Transverse colon (tissue), 4 donors: ENCODE measurements around the gene SPIRE2. TPM values are rescaled to one million over a fixed set of nuclear protein-coding genes. Genes with fewer than 3 reads are reported as not detected.

Experiments
- DNase-seq: peaks from one replicate; pipeline ENCODE4 v3.0.0-alpha.2; 2019
- H3K27ac ChIP-seq, 4 donors: fragments of 200-600 bp; sonication (generic); 2 replicates each; pipeline ENCODE4 v1.5.1; 2016 to 2018; ENCODE audit warnings: inconsistent platforms in 4 of 4
- H3K27me3 ChIP-seq: fragments of 200-600 bp; sonication (generic); 2 replicates; pipeline ENCODE4 v1.5.1; 2017; ENCODE audit warnings: inconsistent platforms
- H3K36me3 ChIP-seq, 4 donors: fragments of 200-600 bp; sonication (generic); 2 replicates each; pipeline ENCODE4 v1.5.1; 2017 to 2019; ENCODE audit warnings: inconsistent platforms in 4 of 4
- H3K4me1 ChIP-seq, 4 donors: fragments of 200-600 bp; sonication (generic); 2 replicates each; pipeline ENCODE4 v1.5.1; 2017 to 2020; ENCODE audit warnings: inconsistent platforms in 4 of 4
- H3K4me3 ChIP-seq, 4 donors: fragments of 200-600 bp; sonication (generic); 1 replicate in 1 of 4; 2 replicates in 3 of 4; pipeline versions ENCODE4 v1.5.1 to v1.6.1; 2017 to 2019; ENCODE audit warnings: inconsistent platforms in 4 of 4
- H3K9me3 ChIP-seq, 2 donors: fragments of 200-600 bp; sonication (generic); 2 replicates each; pipeline ENCODE4 v1.5.1; 2017 to 2019; ENCODE audit warnings: inconsistent platforms in 2 of 2
- EP300 ChIP-seq: sonication (generic); formaldehyde crosslinking; IDR thresholded peaks from one replicate; pipeline ENCODE4 v1.6.1; 2017; ENCODE audit warnings: antibody characterized with exemption, low read depth
- POLR2A ChIP-seq: fragments of 450-650 bp; IDR thresholded peaks from one replicate; pipeline ENCODE4 v1.6.1; 2016; ENCODE audit warnings: antibody characterized with exemption, mild to moderate bottlenecking, moderate library complexity
- POLR2AphosphoS5 ChIP-seq, 3 donors: sonication (generic); formaldehyde crosslinking; IDR thresholded peaks; one replicate each; pipeline ENCODE4 v1.6.1; 2016; ENCODE audit warnings: antibody characterized with exemption in 3 of 3
- WGBS, 2 donors: methylation state at CpG; one replicate each; pipeline ENCODE4 v1.1.5; 2018; ENCODE audit warnings: low coverage in 1 of 2; 5-methylcytosine and 5-hydroxymethylcytosine counted together
- in situ Hi-C, 4 donors: fragments of 200-750 bp; cut with MboI; loops; one replicate each; pipeline versions ENCODE4 v1.15.0 to v1.15.1; 2017; ENCODE audit warnings: low sequenced_read_pairs in 3 of 4, low pct_ligation_motif_present in 1 of 4, low pct_unique_long_range_greater_than_20kb in 1 of 4
- intact Hi-C: fragments of 100-400 bp; cut with DNase I; formaldehyde crosslinking; loops from one replicate; pipeline ENCODE4 v1.15.1; 2023; ENCODE audit warnings: low total_unique reads
- total RNA-seq, 4 donors: library from RNA; depleted of rRNA; stranded (reverse); fragments of >200 nt; gene quantifications; one replicate each; pipeline ENCODE4 v1.1.0, GENCODE V29; 2016
- TF ChIP-seq, protein P1 (sequence below), 5 experiments: fragments of 200-600 bp in 3 of 5; fragments of 450-650 bp in 2 of 5; sonication (generic) in 3 of 5; IDR thresholded peaks; 1 replicate in 2 of 5; 2 replicates in 3 of 5; pipeline ENCODE4 v1.5.1; 2016 to 2017; ENCODE audit warnings: antibody characterized with exemption in 5 of 5, inconsistent platforms in 3 of 5, mild to moderate bottlenecking in 2 of 5, moderate library complexity in 1 of 5

SPIRE2 gene, protein sequence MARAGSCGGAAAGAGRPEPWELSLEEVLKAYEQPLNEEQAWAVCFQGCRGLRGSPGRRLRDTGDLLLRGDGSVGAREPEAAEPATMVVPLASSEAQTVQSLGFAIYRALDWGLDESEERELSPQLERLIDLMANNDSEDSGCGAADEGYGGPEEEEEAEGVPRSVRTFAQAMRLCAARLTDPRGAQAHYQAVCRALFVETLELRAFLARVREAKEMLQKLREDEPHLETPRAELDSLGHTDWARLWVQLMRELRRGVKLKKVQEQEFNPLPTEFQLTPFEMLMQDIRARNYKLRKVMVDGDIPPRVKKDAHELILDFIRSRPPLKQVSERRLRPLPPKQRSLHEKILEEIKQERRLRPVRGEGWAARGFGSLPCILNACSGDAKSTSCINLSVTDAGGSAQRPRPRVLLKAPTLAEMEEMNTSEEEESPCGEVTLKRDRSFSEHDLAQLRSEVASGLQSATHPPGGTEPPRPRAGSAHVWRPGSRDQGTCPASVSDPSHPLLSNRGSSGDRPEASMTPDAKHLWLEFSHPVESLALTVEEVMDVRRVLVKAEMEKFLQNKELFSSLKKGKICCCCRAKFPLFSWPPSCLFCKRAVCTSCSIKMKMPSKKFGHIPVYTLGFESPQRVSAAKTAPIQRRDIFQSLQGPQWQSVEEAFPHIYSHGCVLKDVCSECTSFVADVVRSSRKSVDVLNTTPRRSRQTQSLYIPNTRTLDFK
- 100 to 1,000 TPM in 3 of 4 donors, 10 to 100 TPM in 1; 79.6 to 190 (median 131) TPM for total RNA-seq

DNA sequence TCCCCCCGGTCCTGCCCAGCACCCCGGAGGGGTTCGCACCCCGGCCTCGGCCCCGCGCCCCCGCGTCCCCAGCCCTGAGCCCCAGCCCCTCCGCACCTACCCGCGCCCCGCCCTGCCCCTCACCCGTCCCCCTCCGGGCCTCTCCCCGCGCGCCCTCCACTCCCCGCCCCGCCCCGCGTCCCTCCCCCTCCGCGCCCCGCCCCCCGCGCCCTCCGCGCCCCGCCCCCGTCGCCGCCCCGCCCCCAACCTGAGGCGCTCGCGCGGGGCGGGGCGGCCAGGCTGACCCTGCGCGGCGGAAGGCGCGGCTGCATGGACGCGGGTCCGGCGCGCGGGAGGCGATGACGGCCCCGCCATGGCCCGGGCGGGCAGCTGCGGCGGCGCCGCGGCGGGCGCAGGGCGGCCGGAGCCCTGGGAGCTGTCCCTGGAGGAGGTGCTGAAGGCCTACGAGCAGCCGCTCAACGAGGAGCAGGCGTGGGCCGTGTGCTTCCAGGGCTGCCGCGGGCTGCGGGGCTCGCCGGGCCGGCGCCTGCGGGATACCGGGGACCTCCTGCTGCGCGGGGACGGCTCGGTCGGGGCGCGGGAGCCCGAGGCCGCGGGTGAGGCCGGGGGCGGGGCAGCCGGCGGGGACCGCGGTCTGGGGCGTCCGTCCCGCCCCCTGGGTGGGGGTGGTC lies at the start of gene SPIRE2:
Gene SPIRE2 (plus strand): TSS at position 277 of the 671 bp plus-strand sequence. CDS start 76 bp downstream, at position 353.
- Histone ChIP-seq H3K36me3 (no peaks in the 10 kb centered on the region), H3K4me1 (peaks cover 9 to 39% (median 22%) of the 10 kb centered on the region in 4 donors), H3K27ac (peak within 1 kb of the TSS; percentile 89 to 93 (median 92)), H3K4me3 (peak within 1 kb of the TSS; percentile 50 to 76 (median 69)), H3K9me3 (no peaks in the 10 kb centered on the region), H3K27me3 (no peaks in the 10 kb centered on the region)
- intact Hi-C loops = no loop called here
- WGBS, 2 donors = 0% methylated on average over 3 of the region's 98 CpGs; no CpG with 5 or more reads in 1 of the 2 donors
- in situ Hi-C loops = no loop called here
- DNase-seq = peak; percentile 68
- TF ChIP-seq, protein P1, sequence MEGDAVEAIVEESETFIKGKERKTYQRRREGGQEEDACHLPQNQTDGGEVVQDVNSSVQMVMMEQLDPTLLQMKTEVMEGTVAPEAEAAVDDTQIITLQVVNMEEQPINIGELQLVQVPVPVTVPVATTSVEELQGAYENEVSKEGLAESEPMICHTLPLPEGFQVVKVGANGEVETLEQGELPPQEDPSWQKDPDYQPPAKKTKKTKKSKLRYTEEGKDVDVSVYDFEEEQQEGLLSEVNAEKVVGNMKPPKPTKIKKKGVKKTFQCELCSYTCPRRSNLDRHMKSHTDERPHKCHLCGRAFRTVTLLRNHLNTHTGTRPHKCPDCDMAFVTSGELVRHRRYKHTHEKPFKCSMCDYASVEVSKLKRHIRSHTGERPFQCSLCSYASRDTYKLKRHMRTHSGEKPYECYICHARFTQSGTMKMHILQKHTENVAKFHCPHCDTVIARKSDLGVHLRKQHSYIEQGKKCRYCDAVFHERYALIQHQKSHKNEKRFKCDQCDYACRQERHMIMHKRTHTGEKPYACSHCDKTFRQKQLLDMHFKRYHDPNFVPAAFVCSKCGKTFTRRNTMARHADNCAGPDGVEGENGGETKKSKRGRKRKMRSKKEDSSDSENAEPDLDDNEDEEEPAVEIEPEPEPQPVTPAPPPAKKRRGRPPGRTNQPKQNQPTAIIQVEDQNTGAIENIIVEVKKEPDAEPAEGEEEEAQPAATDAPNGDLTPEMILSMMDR (IDR thresholded peaks at IDR 0.05) = no peak
- TF ChIP-seq POLR2AphosphoS5 (IDR thresholded peaks at IDR 0.05) (peak in 2 of 3 donors; percentile 28 to 33), POLR2A (no peak), EP300 (no peak)

DNA sequence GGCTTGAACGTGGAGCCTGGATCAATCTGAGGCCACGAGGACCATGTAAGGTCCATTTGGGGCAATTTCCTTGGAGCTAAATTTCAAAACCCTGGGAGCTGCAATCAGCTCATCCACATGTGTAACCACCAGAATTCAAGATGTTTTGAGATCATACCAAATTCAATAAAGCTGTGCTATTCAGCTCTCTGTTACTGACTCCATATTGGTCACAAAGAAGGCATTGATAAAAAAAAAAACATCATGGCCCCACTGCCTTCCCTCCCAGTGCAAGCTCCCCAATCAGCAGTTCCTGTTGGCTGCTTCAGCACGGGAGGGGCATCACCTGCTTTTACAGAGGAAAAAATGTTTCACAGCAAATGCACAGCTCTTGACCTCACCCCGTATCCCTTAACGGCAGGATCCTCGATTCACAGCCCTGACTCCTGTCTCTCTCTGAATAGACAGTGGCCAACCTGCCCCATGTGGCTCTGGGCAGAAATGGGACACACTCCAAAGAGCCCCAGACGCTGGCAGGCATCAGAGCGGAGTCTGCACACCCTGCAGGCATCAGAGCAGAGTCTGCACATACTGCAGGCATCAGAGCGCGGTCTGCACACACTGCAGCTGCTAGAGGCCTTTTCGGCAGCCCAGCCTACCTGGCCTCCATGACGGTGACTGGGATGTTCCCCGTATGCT lies 48.9 kb upstream of the SPIRE2 start:
- Histone ChIP-seq H3K4me3 (no peak overlapping the region), H3K27me3 (no peaks in the 10 kb centered on the region), H3K27ac (no peak overlapping the region), H3K9me3 (no peaks in the 10 kb centered on the region), H3K36me3 (no peaks in the 10 kb centered on the region), H3K4me1 (no peaks in the 10 kb centered on the region)
- no peak for DNase-seq
- TF ChIP-seq, protein P1 (IDR thresholded peaks at IDR 0.05) = no peak
- TF ChIP-seq POLR2A = no peak
- TF ChIP-seq EP300 = no peak
- no peak for TF ChIP-seq POLR2AphosphoS5 (IDR thresholded peaks at IDR 0.05)
- in situ Hi-C loops = no loop called here
- 65 to 83% methylated on average over 2 to 12 of the region's 13 CpGs for WGBS, 2 donors
- intact Hi-C loops = no loop called here

DNA sequence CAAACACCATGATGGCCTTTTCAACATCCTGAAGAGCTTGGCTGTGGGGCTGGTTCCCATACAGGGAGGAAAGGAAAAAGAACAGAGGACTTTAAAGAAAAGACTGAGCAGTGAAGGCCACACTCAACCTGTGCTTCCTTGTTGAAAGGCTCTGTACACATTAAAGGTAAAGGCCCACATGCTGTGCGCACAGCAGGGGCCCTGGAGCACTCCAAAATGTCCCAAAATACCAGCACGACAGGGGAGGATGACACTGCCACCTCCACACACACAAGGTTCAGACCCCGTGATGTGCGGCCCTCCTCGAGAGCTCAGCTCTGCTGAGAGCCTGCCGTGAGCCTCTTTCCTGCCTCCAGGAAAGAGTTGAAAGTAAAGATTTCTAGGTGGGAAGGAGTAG lies 48.4 kb upstream of the SPIRE2 start:
- Histone ChIP-seq H3K27me3 (no peaks in the 10 kb centered on the region), H3K9me3 (no peaks in the 10 kb centered on the region), H3K4me1 (no peaks in the 10 kb centered on the region), H3K36me3 (no peaks in the 10 kb centered on the region), H3K27ac (no peak overlapping the region), H3K4me3 (no peak overlapping the region)
- no peak for TF ChIP-seq POLR2A
- TF ChIP-seq, protein P1 (IDR thresholded peaks at IDR 0.05) = no peak
- TF ChIP-seq POLR2AphosphoS5 (IDR thresholded peaks at IDR 0.05) = no peak
- TF ChIP-seq EP300 = no peak
- DNase-seq = no peak
- WGBS, 2 donors = 96% methylated on average over 6 of the region's 6 CpGs; no CpG with 5 or more reads in 1 of the 2 donors
- intact Hi-C loops = no loop called here
- in situ Hi-C loops = no loop called here
